Measurements from ENCODE around the gene POTEM.
"Not testable (repeated sequence)": the region's sequence is repeated elsewhere in the genome, so short reads cannot be mapped to it uniquely, and the experiment has no call there.

POTEM gene

GRCh38 chr14:19038060-19038664 is 70.9 kb downstream of the POTEM start:
- not testable (repeated sequence) for DNase-seq (ENCODE audit: low spot score)

- not testable (repeated sequence) for DNase-seq (ENCODE audit: low spot score)
Measured at GRCh38 chr14:19038785-19039184, 71.6 kb downstream of the POTEM start.

DNA sequence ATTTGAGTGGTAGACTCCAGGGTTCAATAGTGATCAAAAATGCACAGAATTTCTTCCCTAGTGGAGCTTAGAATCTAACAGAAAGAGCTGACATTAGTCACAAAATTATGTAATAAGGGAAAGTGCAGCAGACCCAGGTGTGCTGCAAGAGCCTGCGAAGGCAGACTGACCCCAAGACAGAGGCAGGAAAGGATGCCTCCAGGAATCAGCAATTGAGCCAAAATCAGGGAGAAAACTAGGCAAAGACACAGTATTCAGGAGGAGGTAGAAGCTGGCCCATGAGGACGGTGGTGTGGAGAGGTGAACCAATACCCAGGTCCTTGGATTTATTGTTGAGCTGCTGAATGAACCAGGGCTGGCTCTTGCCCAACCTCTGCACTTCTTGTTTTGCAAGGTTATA is 76.2 kb downstream of the POTEM start:
- not testable (repeated sequence) for DNase-seq (ENCODE audit: low spot score)
